Large intestine (tissue), 3 donors: ENCODE measurements around the gene PGAP3. TPM values are rescaled to one million over a fixed set of nuclear protein-coding genes. Genes with fewer than 3 reads are reported as not detected.
A peak's percentile ranks its signal among the peaks of the same experiment; 100 is the strongest.
"Not testable (repeated sequence)": the region's sequence is repeated elsewhere in the genome, so short reads cannot be mapped to it uniquely, and the experiment has no call there.

Source experiments
- DNase-seq, 2 donors: peaks; one replicate each; pipeline versions ENCODE4 v3.0.0 to v3.0.0-alpha.2; 2013
- H3K27ac ChIP-seq: one replicate; pipeline ENCODE4 v1.5.1; 2013; ENCODE audit warnings: low read length
- H3K27me3 ChIP-seq: 2 replicates; pipeline ENCODE4 v1.6.1; 2013; ENCODE audit warnings: low read length; ENCODE audit not compliant: control insufficient read depth, insufficient read depth
- H3K36me3 ChIP-seq: 2 replicates; pipeline ENCODE4 v1.6.1; 2013; ENCODE audit warnings: low read length; ENCODE audit not compliant: control insufficient read depth, insufficient read depth
- H3K4me1 ChIP-seq: one replicate; pipeline ENCODE4 v1.6.1; 2013; ENCODE audit warnings: low read length; ENCODE audit not compliant: control insufficient read depth, insufficient read depth
- H3K4me3 ChIP-seq: one replicate; pipeline ENCODE4 v1.5.1; 2013; ENCODE audit warnings: low read length
- H3K9me3 ChIP-seq: one replicate; pipeline ENCODE4 v1.6.1; 2013; ENCODE audit warnings: mild to moderate bottlenecking, low read depth, low read length, moderate library complexity; ENCODE audit not compliant: control insufficient read depth
- WGBS: methylation state at CpG from one replicate; pipeline ENCODE4 v1.1.5; 2013; ENCODE audit warnings: low lambda C conversion rate; ENCODE audit not compliant: insufficient coverage; 5-methylcytosine and 5-hydroxymethylcytosine counted together
- polyA plus RNA-seq: library from polyadenylated mRNA; unstranded; fragments of 120-200 nt; gene quantifications from one replicate; pipeline ENCODE4 v1.2.1, GENCODE V29; 2013

The PGAP3 gene
- polyA plus RNA-seq, 1 donor: 31.8 TPM

DNA sequence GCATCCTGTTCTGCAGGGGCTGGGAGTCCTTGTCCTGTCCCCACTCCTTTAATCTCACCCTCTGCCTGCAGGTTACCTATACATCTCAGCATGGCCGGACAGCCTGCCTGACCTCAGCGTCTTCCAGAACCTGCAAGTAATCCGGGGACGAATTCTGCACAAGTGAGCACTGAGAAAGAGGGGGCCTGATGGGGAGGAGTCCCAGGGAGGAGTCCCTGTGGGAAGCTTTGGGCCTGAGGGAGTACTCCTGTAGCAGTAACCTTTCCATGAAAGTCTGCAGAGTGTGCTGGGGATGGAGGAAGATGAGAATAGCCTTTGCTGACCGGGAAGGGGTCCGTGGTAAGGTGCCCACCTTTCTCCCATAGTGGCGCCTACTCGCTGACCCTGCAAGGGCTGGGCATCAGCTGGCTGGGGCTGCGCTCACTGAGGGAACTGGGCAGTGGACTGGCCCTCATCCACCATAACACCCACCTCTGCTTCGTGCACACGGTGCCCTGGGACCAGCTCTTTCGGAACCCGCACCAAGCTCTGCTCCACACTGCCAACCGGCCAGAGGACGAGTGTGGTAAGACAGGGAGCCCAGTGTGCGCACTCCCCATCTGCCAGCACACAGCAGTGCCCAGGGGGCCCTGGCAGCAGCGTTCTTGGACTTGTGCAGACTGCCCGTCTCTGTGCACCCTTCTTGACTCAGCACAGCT is 27.7 kb upstream of the PGAP3 start:
- WGBS: no CpG with 5 or more reads among the region's 18 CpGs
- Histone ChIP-seq H3K27me3 (no peaks in the 10 kb centered on the region), H3K4me1 (no peaks in the 10 kb centered on the region), H3K4me3 (no peak overlapping the region), H3K27ac (no peak overlapping the region), H3K9me3 (no peaks in the 10 kb centered on the region), H3K36me3 (peaks cover 88% of the 10 kb centered on the region)
- no peak for DNase-seq

DNA sequence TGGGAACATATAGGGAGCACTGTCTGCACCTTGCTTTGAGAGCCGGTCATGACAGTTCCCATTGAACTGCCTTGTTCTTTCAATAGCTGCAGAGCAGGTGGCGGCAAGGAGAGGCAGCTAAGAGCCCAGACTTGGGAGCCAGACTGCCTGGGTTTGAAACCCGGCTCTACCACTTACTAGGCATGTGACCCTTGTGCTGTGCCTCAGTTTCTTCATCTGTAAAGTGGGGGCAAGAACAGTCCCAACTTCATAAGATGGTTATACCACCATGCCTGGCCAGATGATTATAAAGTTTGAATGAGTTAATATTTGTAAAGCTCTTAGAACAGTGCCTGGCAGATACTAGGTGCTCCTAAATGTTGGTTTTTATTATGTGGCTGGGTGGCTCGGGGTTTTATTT is 26.4 kb upstream of the PGAP3 start:
- H3K36me3 ChIP-seq: peaks cover 89% of the 10 kb centered on the region
- 100% methylated on average over 1 of the region's 4 CpGs for WGBS
- no peak overlapping the region for H3K4me3 ChIP-seq
- H3K27ac ChIP-seq: no peak overlapping the region
- no peaks in the 10 kb centered on the region for H3K9me3 ChIP-seq
- no peak for DNase-seq
- H3K4me1 ChIP-seq: no peaks in the 10 kb centered on the region
- no peaks in the 10 kb centered on the region for H3K27me3 ChIP-seq

DNA sequence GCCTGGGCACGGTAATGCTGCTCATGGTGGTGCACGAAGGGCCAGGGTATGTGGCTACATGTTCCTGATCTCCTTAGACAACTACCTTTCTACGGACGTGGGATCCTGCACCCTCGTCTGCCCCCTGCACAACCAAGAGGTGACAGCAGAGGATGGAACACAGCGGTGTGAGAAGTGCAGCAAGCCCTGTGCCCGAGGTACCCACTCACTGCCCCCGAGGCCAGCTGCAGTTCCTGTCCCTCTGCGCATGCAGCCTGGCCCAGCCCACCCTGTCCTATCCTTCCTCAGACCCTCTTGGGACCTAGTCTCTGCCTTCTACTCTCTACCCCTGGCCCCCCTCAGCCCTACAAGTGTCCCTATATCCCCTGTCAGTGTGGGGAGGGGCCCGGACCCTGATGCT is 24.0 kb upstream of the PGAP3 start:
- WGBS: no CpG with 5 or more reads among the region's 10 CpGs
- Histone ChIP-seq H3K36me3 (peaks cover 92% of the 10 kb centered on the region), H3K27ac (no peak overlapping the region)

DNA sequence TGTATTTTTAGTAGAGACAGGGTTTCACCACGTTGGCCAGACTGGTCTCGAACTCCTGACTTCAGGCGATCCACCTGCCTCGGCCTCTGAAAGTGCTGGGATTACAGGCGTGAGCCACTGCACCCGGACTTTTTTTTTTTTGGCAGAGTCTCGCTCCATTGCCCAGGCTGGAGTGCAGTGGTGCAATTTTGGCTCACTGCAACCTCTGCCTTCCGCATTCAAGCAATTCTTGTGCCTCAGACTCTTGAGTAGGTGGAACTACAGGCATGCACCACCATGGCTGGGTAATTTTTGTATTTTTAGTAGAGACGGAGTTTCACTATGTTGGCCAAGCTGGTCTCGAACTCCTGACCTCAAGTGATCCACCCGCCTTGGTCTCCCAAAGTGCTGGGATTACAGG is 23.2 kb upstream of the PGAP3 start:
- not testable (repeated sequence) for H3K9me3 ChIP-seq, H3K27me3 ChIP-seq, H3K4me1 ChIP-seq, DNase-seq, H3K27ac ChIP-seq, H3K4me3 ChIP-seq
- H3K36me3 ChIP-seq: peaks cover 92% of the 10 kb centered on the region
- WGBS: no CpG with 5 or more reads among the region's 11 CpGs

More for the DNA sequence above, 24.0 kb upstream of the PGAP3 start:
- H3K9me3 ChIP-seq: no peaks in the 10 kb centered on the region
- H3K4me3 ChIP-seq: no peak overlapping the region
- no peaks in the 10 kb centered on the region for H3K4me1 ChIP-seq
- DNase-seq: no peak
- H3K27me3 ChIP-seq: no peaks in the 10 kb centered on the region

DNA sequence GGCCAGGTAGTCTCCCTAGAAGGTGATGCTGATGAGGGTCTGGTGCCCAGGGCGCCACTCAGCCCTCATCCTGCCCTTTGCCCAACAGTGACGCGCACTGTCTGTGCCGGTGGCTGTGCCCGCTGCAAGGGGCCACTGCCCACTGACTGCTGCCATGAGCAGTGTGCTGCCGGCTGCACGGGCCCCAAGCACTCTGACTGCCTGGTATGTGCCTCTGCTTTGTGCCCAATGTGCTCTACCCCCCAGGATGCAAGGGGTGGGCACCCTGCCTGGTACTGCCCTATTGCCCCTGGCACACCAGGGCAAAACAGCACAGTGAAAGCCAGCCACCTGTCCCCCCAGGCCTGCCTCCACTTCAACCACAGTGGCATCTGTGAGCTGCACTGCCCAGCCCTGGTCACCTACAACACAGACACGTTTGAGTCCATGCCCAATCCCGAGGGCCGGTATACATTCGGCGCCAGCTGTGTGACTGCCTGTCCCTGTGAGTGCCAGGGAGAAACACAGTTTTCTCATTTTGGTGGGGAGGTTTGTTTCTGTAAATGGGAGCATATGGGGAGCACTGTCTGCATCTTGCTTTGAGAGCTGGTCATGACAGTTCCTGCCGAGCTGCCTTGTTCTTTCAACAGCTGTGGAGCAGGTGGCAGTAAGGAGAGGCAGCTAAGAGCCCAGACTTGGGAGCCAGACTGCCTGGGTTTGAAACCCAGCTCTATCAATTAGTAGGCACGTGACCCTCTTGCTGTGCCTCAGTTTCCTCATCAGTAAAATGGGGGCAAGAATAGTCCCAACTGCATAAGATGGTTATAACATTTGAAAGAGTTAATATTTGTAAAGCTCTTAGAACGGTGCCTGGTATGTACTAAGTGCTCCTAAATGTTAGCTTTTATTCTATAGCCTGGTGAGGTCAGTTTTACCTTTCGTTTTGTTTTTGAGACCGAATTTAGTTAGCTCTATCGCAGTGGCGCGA is 22.4 kb upstream of the PGAP3 start:
- Histone ChIP-seq H3K27ac (no peak overlapping the region), H3K27me3 (no peaks in the 10 kb centered on the region), H3K9me3 (no peaks in the 10 kb centered on the region), H3K4me3 (no peak overlapping the region), H3K4me1 (peaks cover 11% of the 10 kb centered on the region), H3K36me3 (peaks cover 91% of the 10 kb centered on the region)
- DNase-seq: no peak
- no CpG with 5 or more reads among the region's 20 CpGs for WGBS

DNA sequence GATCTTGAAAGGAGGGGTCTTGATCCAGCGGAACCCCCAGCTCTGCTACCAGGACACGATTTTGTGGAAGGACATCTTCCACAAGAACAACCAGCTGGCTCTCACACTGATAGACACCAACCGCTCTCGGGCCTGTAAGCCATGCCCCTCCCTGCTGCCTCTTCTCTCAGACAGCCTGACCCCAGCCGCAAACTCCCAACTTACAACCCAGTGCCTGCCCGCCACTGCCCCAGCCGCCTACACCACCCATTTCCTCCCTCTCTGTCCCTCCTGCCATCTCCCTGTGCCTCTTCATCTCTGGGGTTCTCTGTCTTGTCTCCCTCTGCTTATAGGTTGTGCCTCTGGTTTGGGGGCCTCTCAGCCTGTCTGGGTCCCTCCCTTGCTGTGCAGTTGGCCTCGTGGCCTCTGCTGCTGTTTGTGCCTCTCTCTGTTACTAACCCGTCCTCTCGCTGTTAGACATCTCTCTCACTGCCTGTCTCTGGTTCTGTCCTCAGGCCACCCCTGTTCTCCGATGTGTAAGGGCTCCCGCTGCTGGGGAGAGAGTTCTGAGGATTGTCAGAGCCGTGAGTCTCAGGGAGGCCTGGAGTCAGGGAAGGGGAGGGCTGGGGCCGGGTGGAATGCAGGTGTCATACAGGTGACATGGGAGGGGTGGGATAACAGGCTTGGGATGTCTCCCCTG is 21.6 kb upstream of the PGAP3 start:
- no peaks in the 10 kb centered on the region for H3K27me3 ChIP-seq
- H3K9me3 ChIP-seq: no peaks in the 10 kb centered on the region
- peaks cover 88% of the 10 kb centered on the region for H3K36me3 ChIP-seq
- no peak overlapping the region for H3K4me3 ChIP-seq
- H3K4me1 ChIP-seq: peaks cover 19% of the 10 kb centered on the region
- H3K27ac ChIP-seq: no peak overlapping the region
- DNase-seq: no peak
- WGBS: no CpG with 5 or more reads among the region's 14 CpGs

DNA sequence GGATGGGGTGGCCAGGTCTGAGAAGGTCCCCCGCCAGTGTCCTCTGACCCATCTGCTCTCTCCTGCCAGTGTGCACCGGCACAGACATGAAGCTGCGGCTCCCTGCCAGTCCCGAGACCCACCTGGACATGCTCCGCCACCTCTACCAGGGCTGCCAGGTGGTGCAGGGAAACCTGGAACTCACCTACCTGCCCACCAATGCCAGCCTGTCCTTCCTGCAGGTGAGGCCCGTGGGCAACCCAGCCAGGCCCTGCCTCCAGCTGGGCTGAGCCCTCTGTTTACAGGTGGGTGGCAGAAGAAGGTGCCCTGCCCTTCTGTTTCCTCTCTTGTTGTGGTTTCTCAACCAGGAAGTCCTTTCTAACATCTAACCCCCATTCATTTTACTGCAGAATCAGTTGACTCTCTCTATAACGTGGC is 19.1 kb upstream of the PGAP3 start:
- no peaks in the 10 kb centered on the region for H3K9me3 ChIP-seq
- no peak overlapping the region for H3K27ac ChIP-seq
- WGBS: no CpG with 5 or more reads among the region's 7 CpGs
- H3K4me1 ChIP-seq: peaks cover 42% of the 10 kb centered on the region
- H3K4me3 ChIP-seq: no peak overlapping the region
- H3K27me3 ChIP-seq: no peaks in the 10 kb centered on the region
- peaks cover 77% of the 10 kb centered on the region for H3K36me3 ChIP-seq
- DNase-seq: no peak

DNA sequence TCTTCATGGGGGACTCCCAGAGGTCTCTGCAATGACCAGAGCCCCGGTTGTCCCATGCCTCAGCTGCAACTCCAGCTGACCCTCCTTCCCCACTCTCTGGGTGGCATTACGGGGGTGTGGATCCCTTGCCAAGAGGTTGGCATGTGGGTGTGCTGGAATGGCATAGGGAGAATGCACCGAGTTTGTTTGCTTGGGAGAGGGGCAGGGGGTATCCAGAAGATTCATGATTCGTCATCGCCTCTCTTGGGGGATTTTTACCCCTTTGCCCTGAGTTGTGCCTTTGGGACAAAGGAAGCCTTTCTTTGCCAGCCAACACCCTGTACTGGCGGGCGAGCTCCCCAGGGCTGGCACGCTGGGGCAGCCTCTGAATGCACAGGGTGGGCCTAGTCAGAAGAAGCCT is 18.5 kb upstream of the PGAP3 start:
- DNase-seq: no peak
- WGBS: no CpG with 5 or more reads among the region's 8 CpGs
- Histone ChIP-seq H3K36me3 (peaks cover 73% of the 10 kb centered on the region), H3K27me3 (no peaks in the 10 kb centered on the region), H3K27ac (no peak overlapping the region), H3K9me3 (no peaks in the 10 kb centered on the region), H3K4me1 (peaks cover 45% of the 10 kb centered on the region), H3K4me3 (no peak overlapping the region)

DNA sequence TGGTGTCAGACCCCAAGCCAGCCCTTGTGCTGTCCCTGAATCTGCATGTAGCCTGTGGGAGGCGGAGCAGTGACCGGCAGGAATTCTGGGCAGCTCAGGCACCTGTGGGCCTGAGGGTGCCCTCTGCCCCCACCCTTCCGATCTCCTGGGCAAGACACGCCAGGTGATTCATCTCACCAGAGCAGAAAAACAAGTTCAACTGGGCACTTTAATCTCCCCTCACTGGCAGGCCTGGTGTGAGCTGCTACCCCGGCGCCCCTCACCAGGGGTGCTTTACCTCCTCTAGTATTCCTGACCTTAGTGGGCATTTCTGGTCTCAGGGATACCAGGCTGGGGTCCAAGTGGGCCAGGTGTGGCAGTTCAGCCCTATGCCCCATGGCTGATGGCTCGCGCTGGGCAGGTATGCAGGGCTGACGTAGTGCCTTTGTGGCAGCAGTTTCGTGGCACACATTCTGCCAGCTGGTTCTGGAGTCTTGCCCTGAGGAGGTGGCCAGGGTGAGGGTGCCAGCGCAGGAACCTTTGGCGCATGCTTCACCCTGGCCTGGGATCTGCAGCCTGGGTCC is 18.0 kb upstream of the PGAP3 start:
- Histone ChIP-seq H3K27me3 (no peaks in the 10 kb centered on the region), H3K4me3 (no peak overlapping the region), H3K27ac (peak overlapping the region; percentile 30), H3K9me3 (no peaks in the 10 kb centered on the region), H3K36me3 (peaks cover 68% of the 10 kb centered on the region), H3K4me1 (peaks cover 45% of the 10 kb centered on the region)
- DNase-seq: peak; percentile 37 to 62
- WGBS: no CpG with 5 or more reads among the region's 12 CpGs
